ENCODE data around the gene ERP44. TPM values are rescaled to one million over a fixed set of nuclear protein-coding genes. Genes with fewer than 3 reads are reported as not detected.
"Not testable (repeated sequence)": the region's sequence is repeated elsewhere in the genome, so short reads cannot be mapped to it uniquely, and the experiment has no call there.

Gene ERP44
- total RNA-seq, 1 experiment from 2014 or later, result 19.5 TPM

- H3K4me3 ChIP-seq, result no peak overlapping the region
- H3K4me2 ChIP-seq, result no peak overlapping the region
- H3K9me3 ChIP-seq (ENCODE audit: insufficient read depth, low read depth), result no peaks in the 10 kb centered on the region
- H3K9me2 ChIP-seq (ENCODE audit: insufficient read depth), result no peaks in the 10 kb centered on the region
- H2AFZ ChIP-seq, result no peak overlapping the region
- no TSS peak for BruUV-seq (replicated peaks)
- ChIA-PET CTCF (no interaction called here), POLR2A (ENCODE audit: unreplicated experiment) (no interaction called here)
- H3K4me1 ChIP-seq (replicated peaks; ENCODE audit: insufficient read depth), result 0 out of 2 replicates have a peak, but pooled peaks cover 6% of the 10 kb centered on the region
- H3K27ac ChIP-seq, result no peak overlapping the region
- H4K20me1 ChIP-seq (ENCODE audit: insufficient read depth), result peaks cover 69% of the 10 kb centered on the region
- no peaks in the 10 kb centered on the region for H3K27me3 ChIP-seq (ENCODE audit: insufficient read depth, low read depth)
- no peaks in the 10 kb centered on the region; the same call in 1 of the 2 replicates for H3F3A ChIP-seq (ENCODE audit: insufficient read depth, low read depth)
- H3K36me3 ChIP-seq (ENCODE audit: low read depth), result no peaks in the 10 kb centered on the region
- TF ChIP-seq EZH2 (IDR thresholded peaks at IDR 0.05; ENCODE audit: low read depth), result no peak
- no peak for TF ChIP-seq CTCF (conservative IDR thresholded peaks at IDR 0.05)
- peaks cover 79% of the 10 kb centered on the region for H3K79me2 ChIP-seq (ENCODE audit: low read depth)
- DNase-seq, result no peak
- intact Hi-C loops (cut with micrococcal nuclease; ENCODE audit: unreplicated experiment), result no loop called here
Observed at GRCh38 chr9:100082782-100083181, 16.0 kb downstream of the ERP44 start.

- H3K9me3 ChIP-seq (ENCODE audit: insufficient read depth, low read depth); H3K4me1 ChIP-seq (replicated peaks; ENCODE audit: insufficient read depth); BruUV-seq (replicated peaks); H3K36me3 ChIP-seq (ENCODE audit: low read depth); H3K27ac ChIP-seq; H2AFZ ChIP-seq; H3K9me2 ChIP-seq (ENCODE audit: insufficient read depth); intact Hi-C loops (cut with micrococcal nuclease; ENCODE audit: unreplicated experiment); H3K27me3 ChIP-seq (ENCODE audit: insufficient read depth, low read depth); H3K4me3 ChIP-seq; H3F3A ChIP-seq (ENCODE audit: insufficient read depth, low read depth); CTCF ChIA-PET; H3K4me2 ChIP-seq; POLR2A ChIA-PET (ENCODE audit: unreplicated experiment); DNase-seq: not testable (repeated sequence)
- H4K20me1 ChIP-seq (ENCODE audit: insufficient read depth), result peaks cover 17% of the 10 kb centered on the region; the same call in 1 of the 2 replicates
- peaks cover 46% of the 10 kb centered on the region for H3K79me2 ChIP-seq (ENCODE audit: low read depth)
Observed at GRCh38 chr9:100076256-100076655, 22.5 kb downstream of the ERP44 start.

- Histone ChIP-seq H3K4me2 (no peak overlapping the region), H3K4me1 (replicated peaks; ENCODE audit: insufficient read depth) (no peaks in the 10 kb centered on the region), H3K36me3 (ENCODE audit: low read depth) (no peaks in the 10 kb centered on the region), H2AFZ (no peak overlapping the region), H3K9me2 (ENCODE audit: insufficient read depth) (0 out of 2 replicates have a peak, but pooled peaks cover 3% of the 10 kb centered on the region), H3K27ac (no peak overlapping the region), H3K79me2 (ENCODE audit: low read depth) (peaks cover 48% of the 10 kb centered on the region), H4K20me1 (ENCODE audit: insufficient read depth) (peaks cover 7% of the 10 kb centered on the region; the same call in 1 of the 2 replicates), H3K4me3 (no peak overlapping the region), H3K27me3 (ENCODE audit: insufficient read depth, low read depth) (no peaks in the 10 kb centered on the region), H3K9me3 (ENCODE audit: insufficient read depth, low read depth) (no peaks in the 10 kb centered on the region), H3F3A (ENCODE audit: insufficient read depth, low read depth) (no peaks in the 10 kb centered on the region)
- TF ChIP-seq CTCF (conservative IDR thresholded peaks at IDR 0.05) (no peak), EZH2 (IDR thresholded peaks at IDR 0.05; ENCODE audit: low read depth) (no peak)
- ChIA-PET POLR2A (ENCODE audit: unreplicated experiment) (no interaction called here), CTCF (no interaction called here)
- no peak for DNase-seq
- intact Hi-C loops (cut with micrococcal nuclease; ENCODE audit: unreplicated experiment), result no loop called here
- no TSS peak for BruUV-seq (replicated peaks)
Observed at GRCh38 chr9:100074989-100075388, 23.8 kb downstream of the ERP44 start.

GRCh38 chr9:100074093-100074492, 24.7 kb downstream of the ERP44 start:
- H3K4me1 ChIP-seq (replicated peaks; ENCODE audit: insufficient read depth), result no peaks in the 10 kb centered on the region
- no peak for TF ChIP-seq EZH2 (IDR thresholded peaks at IDR 0.05; ENCODE audit: low read depth)
- no peak for TF ChIP-seq CTCF (conservative IDR thresholded peaks at IDR 0.05)
- H3K4me3 ChIP-seq, result no peak overlapping the region
- H3K9me3 ChIP-seq (ENCODE audit: insufficient read depth, low read depth), result no peaks in the 10 kb centered on the region
- POLR2A ChIA-PET (ENCODE audit: unreplicated experiment), result no interaction called here
- H3K27me3 ChIP-seq (ENCODE audit: insufficient read depth, low read depth), result no peaks in the 10 kb centered on the region
- no peak overlapping the region for H3K27ac ChIP-seq
- H3K79me2 ChIP-seq (ENCODE audit: low read depth), result peaks cover 50% of the 10 kb centered on the region
- intact Hi-C loops (cut with micrococcal nuclease; ENCODE audit: unreplicated experiment), result no loop called here
- H2AFZ ChIP-seq, result no peak overlapping the region
- no peak overlapping the region for H3K4me2 ChIP-seq
- no peaks in the 10 kb centered on the region for H3F3A ChIP-seq (ENCODE audit: insufficient read depth, low read depth)
- H3K9me2 ChIP-seq (ENCODE audit: insufficient read depth), result 0 out of 2 replicates have a peak, but pooled peaks cover 3% of the 10 kb centered on the region
- peaks cover 7% of the 10 kb centered on the region; the same call in 1 of the 2 replicates for H4K20me1 ChIP-seq (ENCODE audit: insufficient read depth)
- CTCF ChIA-PET, result no interaction called here
- no TSS peak for BruUV-seq (replicated peaks)
- no peak for DNase-seq
- H3K36me3 ChIP-seq (ENCODE audit: low read depth), result no peaks in the 10 kb centered on the region

Data from PC-9 (cell line).